Prostate gland (tissue), 2 donors: Measurements from ENCODE around the gene PARP11. TPM values are rescaled to one million over a fixed set of nuclear protein-coding genes. Genes with fewer than 3 reads are reported as not detected.
A peak's percentile ranks its signal among the peaks of the same experiment; 100 is the strongest.

Source experiments
- DNase-seq: peaks from one replicate; pipeline ENCODE4 v3.0.0-alpha.2; 2019; ENCODE audit warnings: low spot score
- H3K27ac ChIP-seq, 2 donors: fragments of 200-600 bp; sonication (generic); 2 replicates each; pipeline ENCODE4 v1.5.1; 2017 to 2019
- H3K27me3 ChIP-seq: fragments of 200-600 bp; sonication (generic); replicated peaks from 2 replicates; pipeline ENCODE4 v1.5.1; 2019; ENCODE audit not compliant: insufficient read depth
- H3K36me3 ChIP-seq, 2 donors: fragments of 200-600 bp; sonication (generic); 1 replicate in 1 of 2; 2 replicates in 1 of 2; pipeline versions ENCODE4 v1.5.1 to v1.8.1; 2017 to 2019
- H3K4me1 ChIP-seq: fragments of 200-600 bp; sonication (generic); replicated peaks from 2 replicates; pipeline ENCODE4 v1.5.1; 2019
- H3K4me3 ChIP-seq, 2 donors: fragments of 200-600 bp; sonication (generic); 2 replicates each; pipeline ENCODE4 v1.5.1; 2017 to 2019
- H3K9me3 ChIP-seq: fragments of 200-600 bp; sonication (generic); 2 replicates; pipeline ENCODE4 v1.5.1; 2017
- CTCF ChIP-seq, 4 experiments: fragments of 200-600 bp in 2 of 4; fragments of 450-650 bp in 2 of 4; sonication (generic) in 2 of 4; IDR thresholded peaks; 1 replicate in 3 of 4; 2 replicates in 1 of 4; pipeline ENCODE4 v1.5.1; 2016 to 2019; ENCODE audit warnings: antibody characterized with exemption in 4 of 4, mild to moderate bottlenecking in 2 of 4, moderate library complexity in 2 of 4
- POLR2A ChIP-seq: fragments of 450-650 bp; IDR thresholded peaks from one replicate; pipeline ENCODE4 v1.6.1; 2016; ENCODE audit warnings: antibody characterized with exemption, mild to moderate bottlenecking
- POLR2AphosphoS5 ChIP-seq: sonication (generic); formaldehyde crosslinking; IDR thresholded peaks from one replicate; pipeline ENCODE4 v1.6.1; 2017; ENCODE audit warnings: antibody characterized with exemption
- WGBS: methylation state at CpG from one replicate; pipeline ENCODE4 v1.1.5; 2018; 5-methylcytosine and 5-hydroxymethylcytosine counted together
- intact Hi-C: fragments of 100-400 bp; cut with DNase I; formaldehyde crosslinking; loops from one replicate; pipeline ENCODE4 v1.14.2; 2022
- total RNA-seq, 2 donors: library from RNA; depleted of rRNA; stranded (reverse); fragments of >200 nt; gene quantifications; one replicate each; pipeline ENCODE4 v1.1.0, GENCODE V29; 2016

Gene PARP11
- total RNA-seq: 10 to 100 TPM; 19.6 to 26.8 TPM

GRCh38 chr12:3872800-3873636 lies at the start of gene PARP11:
PARP11 (minus strand) TSS chr12:3873399; CDS start chr12:3873229, 170 bp downstream.
- intact Hi-C loops: loop anchor here (5.0 kb wide), 1 partner anchor 399 kb away; the partner anchor contains the start of gene CCND2

GRCh38 chr12:3922033-3922432 lies 48.8 kb upstream of the PARP11 start:
- WGBS: 90% methylated on average over 6 of the region's 6 CpGs
- no peaks in the 10 kb centered on the region for H3K27me3 ChIP-seq

More at GRCh38 chr12:3872800-3873636, at the start of gene PARP11:
- Histone ChIP-seq H3K27me3 (no peaks in the 10 kb centered on the region), H3K36me3 (no peaks in the 10 kb centered on the region), H3K4me1 (peaks cover 3% of the 10 kb centered on the region), H3K27ac (peak within 1 kb of the TSS; percentile 91 to 93), H3K9me3 (no peaks in the 10 kb centered on the region), H3K4me3 (peak within 1 kb of the TSS; percentile 44 to 69)
- peak; percentile 96 for DNase-seq
- under 1% methylated on average over 55 of the region's 55 CpGs for WGBS
- TF ChIP-seq CTCF (IDR thresholded peaks at IDR 0.05) (no peak), POLR2A (peak; percentile 36), POLR2AphosphoS5 (peak; percentile 82)

GRCh38 chr12:3921526-3921925 lies 48.3 kb upstream of the PARP11 start:
- WGBS: 86% methylated on average over 3 of the region's 3 CpGs

More at GRCh38 chr12:3922033-3922432, 48.8 kb upstream of the PARP11 start:
- Histone ChIP-seq H3K9me3 (no peaks in the 10 kb centered on the region), H3K27ac (no peak overlapping the region), H3K4me1 (no peaks in the 10 kb centered on the region), H3K36me3 (no peaks in the 10 kb centered on the region), H3K4me3 (no peak overlapping the region)
- no peak for DNase-seq
- TF ChIP-seq CTCF (IDR thresholded peaks at IDR 0.05): no peak
- no peak for TF ChIP-seq POLR2AphosphoS5
- no peak for TF ChIP-seq POLR2A
- intact Hi-C loops: no loop called here

GRCh38 chr12:3921151-3921471 lies 47.9 kb upstream of the PARP11 start:
- 92% methylated on average over 7 of the region's 7 CpGs for WGBS
- intact Hi-C loops: no loop called here

More at GRCh38 chr12:3921526-3921925, 48.3 kb upstream of the PARP11 start:
- TF ChIP-seq POLR2AphosphoS5 (no peak), CTCF (IDR thresholded peaks at IDR 0.05) (no peak), POLR2A (no peak)
- H3K36me3 ChIP-seq: no peaks in the 10 kb centered on the region
- H3K4me3 ChIP-seq: no peak overlapping the region
- intact Hi-C loops: no loop called here
- H3K9me3 ChIP-seq: no peaks in the 10 kb centered on the region
- no peaks in the 10 kb centered on the region for H3K27me3 ChIP-seq
- no peaks in the 10 kb centered on the region for H3K4me1 ChIP-seq
- no peak for DNase-seq
- H3K27ac ChIP-seq: no peak overlapping the region

More at GRCh38 chr12:3921151-3921471, 47.9 kb upstream of the PARP11 start:
- Histone ChIP-seq H3K4me1 (no peaks in the 10 kb centered on the region), H3K36me3 (no peaks in the 10 kb centered on the region), H3K27ac (no peak overlapping the region), H3K27me3 (no peaks in the 10 kb centered on the region), H3K9me3 (no peaks in the 10 kb centered on the region), H3K4me3 (no peak overlapping the region)
- TF ChIP-seq POLR2A (no peak), POLR2AphosphoS5 (no peak), CTCF (IDR thresholded peaks at IDR 0.05) (no peak)
- DNase-seq: no peak
